Measurements from ENCODE around the gene MFSD12. TPM values are rescaled to one million over a fixed set of nuclear protein-coding genes. Genes with fewer than 3 reads are reported as not detected.

Gene MFSD12
- total and polyA plus RNA-seq, 2 experiments from 2014 or later = 35.3 to 91.1 TPM

DNA sequence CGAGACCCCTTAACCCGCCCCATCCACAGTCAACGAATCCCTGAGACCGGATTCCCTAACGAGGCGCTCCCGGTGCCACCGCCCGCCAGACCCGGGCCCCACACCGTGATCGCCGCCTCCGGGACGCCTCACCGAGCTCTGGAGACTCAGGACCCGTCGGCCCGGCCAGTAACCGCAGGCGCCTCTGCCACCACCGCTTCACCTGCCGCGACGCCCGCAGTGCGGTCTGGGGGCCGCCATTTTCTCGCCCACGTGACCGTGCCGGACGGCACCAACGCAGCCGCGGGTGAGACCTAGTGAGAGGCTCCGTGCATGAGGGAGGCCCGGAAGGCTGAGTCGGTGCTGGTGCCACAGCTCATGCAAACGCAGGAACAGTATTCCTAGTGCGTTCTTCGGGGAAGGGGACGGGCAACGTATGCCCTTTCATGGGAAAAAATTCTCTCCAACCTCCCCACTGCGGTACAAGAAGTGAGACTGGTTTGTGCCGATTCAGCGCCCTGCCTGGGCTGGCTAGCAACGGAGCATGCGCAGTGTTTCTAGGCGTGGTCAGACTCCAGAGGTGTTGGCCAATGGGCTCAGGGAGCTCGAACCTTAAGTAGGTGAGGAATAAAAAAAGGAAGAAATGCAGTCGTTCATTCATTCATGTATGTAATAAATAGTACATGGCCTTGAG, 56.8 kb downstream of the MFSD12 start, which contains the start of gene DOHH:
TSS of gene DOHH (minus strand) at position 246 of the 673 bp plus-strand sequence. CDS start 3,860 bp downstream, outside the sequence.
- H3K4me2 ChIP-seq = peak within 1 kb of the TSS; percentile 92
- TF ChIP-seq CREB1 (CRISPR knock-in tag; IDR thresholded peaks at IDR 0.05; ENCODE audit: low read depth) = peak; percentile 18; the same call in 1 of the 2 replicates
- TF ChIP-seq, protein P1, sequence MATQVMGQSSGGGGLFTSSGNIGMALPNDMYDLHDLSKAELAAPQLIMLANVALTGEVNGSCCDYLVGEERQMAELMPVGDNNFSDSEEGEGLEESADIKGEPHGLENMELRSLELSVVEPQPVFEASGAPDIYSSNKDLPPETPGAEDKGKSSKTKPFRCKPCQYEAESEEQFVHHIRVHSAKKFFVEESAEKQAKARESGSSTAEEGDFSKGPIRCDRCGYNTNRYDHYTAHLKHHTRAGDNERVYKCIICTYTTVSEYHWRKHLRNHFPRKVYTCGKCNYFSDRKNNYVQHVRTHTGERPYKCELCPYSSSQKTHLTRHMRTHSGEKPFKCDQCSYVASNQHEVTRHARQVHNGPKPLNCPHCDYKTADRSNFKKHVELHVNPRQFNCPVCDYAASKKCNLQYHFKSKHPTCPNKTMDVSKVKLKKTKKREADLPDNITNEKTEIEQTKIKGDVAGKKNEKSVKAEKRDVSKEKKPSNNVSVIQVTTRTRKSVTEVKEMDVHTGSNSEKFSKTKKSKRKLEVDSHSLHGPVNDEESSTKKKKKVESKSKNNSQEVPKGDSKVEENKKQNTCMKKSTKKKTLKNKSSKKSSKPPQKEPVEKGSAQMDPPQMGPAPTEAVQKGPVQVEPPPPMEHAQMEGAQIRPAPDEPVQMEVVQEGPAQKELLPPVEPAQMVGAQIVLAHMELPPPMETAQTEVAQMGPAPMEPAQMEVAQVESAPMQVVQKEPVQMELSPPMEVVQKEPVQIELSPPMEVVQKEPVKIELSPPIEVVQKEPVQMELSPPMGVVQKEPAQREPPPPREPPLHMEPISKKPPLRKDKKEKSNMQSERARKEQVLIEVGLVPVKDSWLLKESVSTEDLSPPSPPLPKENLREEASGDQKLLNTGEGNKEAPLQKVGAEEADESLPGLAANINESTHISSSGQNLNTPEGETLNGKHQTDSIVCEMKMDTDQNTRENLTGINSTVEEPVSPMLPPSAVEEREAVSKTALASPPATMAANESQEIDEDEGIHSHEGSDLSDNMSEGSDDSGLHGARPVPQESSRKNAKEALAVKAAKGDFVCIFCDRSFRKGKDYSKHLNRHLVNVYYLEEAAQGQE (IDR thresholded peaks at IDR 0.05; ENCODE audit: unreplicated experiment) = no peak
- peak; percentile 83 for TF ChIP-seq POLR2AphosphoS5 (IDR thresholded peaks at IDR 0.05; ENCODE audit: low read depth)
- peak within 1 kb of the TSS; percentile 99 for H3K4me3 ChIP-seq
- peak within 1 kb of the TSS; percentile 86 for H3K27ac ChIP-seq (ENCODE audit: low read depth)
- H3K4me3 Mint-ChIP-seq = peak within 1 kb of the TSS; percentile 87
- peaks cover 27% of the 10 kb centered on the region for H3K79me2 ChIP-seq (replicated peaks; ENCODE audit: insufficient read depth)
- H3K4me1 Mint-ChIP-seq = peaks cover 13% of the 10 kb centered on the region
- H3K36me3 Mint-ChIP-seq (ENCODE audit: low read depth) = peaks cover 25% of the 10 kb centered on the region
- peak within 1 kb of the TSS; percentile 1; the same call in 1 of the 2 replicates for H2AFZ ChIP-seq
- 0 out of 2 replicates have a peak, but pooled peaks cover 3% of the 10 kb centered on the region for H3F3A ChIP-seq (replicated peaks; ENCODE audit: low read depth)
- peaks cover 5% of the 10 kb centered on the region; the same call in 1 of the 2 replicates for H3K36me3 ChIP-seq (ENCODE audit: insufficient read depth)
- H3K27me3 Mint-ChIP-seq (ENCODE audit: insufficient read depth, low read depth, poor library complexity) = peaks cover 7% of the 10 kb centered on the region
- DNase-seq (ENCODE audit: low spot score) (peak; percentile 98), ATAC-seq (peak; percentile 93)
- H3K9me2 ChIP-seq (ENCODE audit: insufficient read depth) = no peaks in the 10 kb centered on the region
- no peaks in the 10 kb centered on the region for H3K27me3 ChIP-seq (ENCODE audit: insufficient read depth)
- peaks cover 4% of the 10 kb centered on the region; the same call in 1 of the 3 replicates for H3K9me3 Mint-ChIP-seq
- H4K20me1 ChIP-seq (replicated peaks; ENCODE audit: insufficient read depth) = peaks cover 5% of the 10 kb centered on the region; the same call in 1 of the 2 replicates
- peak within 1 kb of the TSS; percentile 100 for H3K27ac Mint-ChIP-seq
- peaks cover 17% of the 10 kb centered on the region for H3K4me1 ChIP-seq (ENCODE audit: insufficient read depth)

DNA sequence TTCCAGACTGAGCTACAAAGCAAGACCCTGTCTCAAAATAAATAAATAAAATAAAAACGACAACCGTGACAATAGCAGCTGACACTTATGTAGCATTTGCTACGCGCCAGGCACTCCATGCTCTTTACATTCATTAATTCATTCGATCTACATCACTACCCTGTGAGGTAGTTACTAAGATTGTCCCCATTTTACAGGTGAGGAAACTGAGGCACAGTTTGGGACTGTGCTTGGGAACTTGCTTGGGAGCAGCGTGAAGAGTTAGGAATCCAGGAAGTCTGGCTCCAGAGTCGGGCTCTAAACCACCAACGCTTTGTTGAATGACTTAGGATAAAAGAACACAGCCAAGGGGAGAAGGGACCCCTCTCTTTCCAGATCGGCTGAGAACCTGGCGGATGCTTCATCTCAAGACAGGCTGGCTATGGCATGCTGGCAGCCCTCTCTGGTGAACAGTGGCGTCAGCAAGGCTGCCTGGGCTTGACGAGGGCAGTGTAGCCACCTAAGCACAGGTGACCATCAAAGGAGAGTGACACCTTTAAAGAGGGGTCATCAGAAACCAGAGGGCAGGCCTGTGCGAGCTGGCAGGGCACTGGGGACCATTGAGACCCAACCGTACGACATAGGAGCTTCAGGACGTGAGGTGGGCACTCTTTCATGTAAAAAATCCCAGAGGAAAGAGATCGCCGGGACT, 57.5 kb downstream of the MFSD12 start:
- peaks cover 32% of the 10 kb centered on the region for H3K36me3 Mint-ChIP-seq (ENCODE audit: low read depth)
- H3K4me3 Mint-ChIP-seq = peak overlapping the region; percentile 87
- Histone ChIP-seq H3K9me2 (ENCODE audit: insufficient read depth) (no peaks in the 10 kb centered on the region), H3K27ac (ENCODE audit: low read depth) (peak overlapping the region; percentile 86), H2AFZ (peak overlapping the region; percentile 1; the same call in 1 of the 2 replicates), H3K79me2 (replicated peaks; ENCODE audit: insufficient read depth) (peaks cover 27% of the 10 kb centered on the region), H3K27me3 (ENCODE audit: insufficient read depth) (no peaks in the 10 kb centered on the region), H3F3A (replicated peaks; ENCODE audit: low read depth) (0 out of 2 replicates have a peak, but pooled peaks cover 7% of the 10 kb centered on the region), H3K4me3 (peak overlapping the region; percentile 99), H3K4me2 (peak overlapping the region; percentile 92), H3K36me3 (ENCODE audit: insufficient read depth) (peaks cover 5% of the 10 kb centered on the region; the same call in 1 of the 2 replicates), H3K4me1 (ENCODE audit: insufficient read depth) (peaks cover 12% of the 10 kb centered on the region), H4K20me1 (replicated peaks; ENCODE audit: insufficient read depth) (peaks cover 5% of the 10 kb centered on the region; the same call in 1 of the 2 replicates)
- ATAC-seq (peak; percentile 30), DNase-seq (ENCODE audit: low spot score) (peak; percentile 42)
- H3K27me3 Mint-ChIP-seq (ENCODE audit: insufficient read depth, low read depth, poor library complexity) = peaks cover 5% of the 10 kb centered on the region
- peak overlapping the region; percentile 100 for H3K27ac Mint-ChIP-seq
- H3K9me3 Mint-ChIP-seq = peaks cover 4% of the 10 kb centered on the region; the same call in 1 of the 3 replicates
- TF ChIP-seq JUNB (IDR thresholded peaks at IDR 0.05; ENCODE audit: unreplicated experiment) = no peak
- no peak for TF ChIP-seq POLR2AphosphoS5 (IDR thresholded peaks at IDR 0.05; ENCODE audit: low read depth)
- TF ChIP-seq STAT1 (IDR thresholded peaks at IDR 0.05; ENCODE audit: unreplicated experiment) = no peak
- TF ChIP-seq, protein P2, sequence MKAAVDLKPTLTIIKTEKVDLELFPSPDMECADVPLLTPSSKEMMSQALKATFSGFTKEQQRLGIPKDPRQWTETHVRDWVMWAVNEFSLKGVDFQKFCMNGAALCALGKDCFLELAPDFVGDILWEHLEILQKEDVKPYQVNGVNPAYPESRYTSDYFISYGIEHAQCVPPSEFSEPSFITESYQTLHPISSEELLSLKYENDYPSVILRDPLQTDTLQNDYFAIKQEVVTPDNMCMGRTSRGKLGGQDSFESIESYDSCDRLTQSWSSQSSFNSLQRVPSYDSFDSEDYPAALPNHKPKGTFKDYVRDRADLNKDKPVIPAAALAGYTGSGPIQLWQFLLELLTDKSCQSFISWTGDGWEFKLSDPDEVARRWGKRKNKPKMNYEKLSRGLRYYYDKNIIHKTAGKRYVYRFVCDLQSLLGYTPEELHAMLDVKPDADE (IDR thresholded peaks at IDR 0.05) = no peak
- TF ChIP-seq ZNF331 (CRISPR knock-in tag; IDR thresholded peaks at IDR 0.05; ENCODE audit: low read depth) = no peak
- TF ChIP-seq EZH2phosphoT487 (IDR thresholded peaks at IDR 0.05; ENCODE audit: unreplicated experiment) = no peak
- TF ChIP-seq, protein P3, sequence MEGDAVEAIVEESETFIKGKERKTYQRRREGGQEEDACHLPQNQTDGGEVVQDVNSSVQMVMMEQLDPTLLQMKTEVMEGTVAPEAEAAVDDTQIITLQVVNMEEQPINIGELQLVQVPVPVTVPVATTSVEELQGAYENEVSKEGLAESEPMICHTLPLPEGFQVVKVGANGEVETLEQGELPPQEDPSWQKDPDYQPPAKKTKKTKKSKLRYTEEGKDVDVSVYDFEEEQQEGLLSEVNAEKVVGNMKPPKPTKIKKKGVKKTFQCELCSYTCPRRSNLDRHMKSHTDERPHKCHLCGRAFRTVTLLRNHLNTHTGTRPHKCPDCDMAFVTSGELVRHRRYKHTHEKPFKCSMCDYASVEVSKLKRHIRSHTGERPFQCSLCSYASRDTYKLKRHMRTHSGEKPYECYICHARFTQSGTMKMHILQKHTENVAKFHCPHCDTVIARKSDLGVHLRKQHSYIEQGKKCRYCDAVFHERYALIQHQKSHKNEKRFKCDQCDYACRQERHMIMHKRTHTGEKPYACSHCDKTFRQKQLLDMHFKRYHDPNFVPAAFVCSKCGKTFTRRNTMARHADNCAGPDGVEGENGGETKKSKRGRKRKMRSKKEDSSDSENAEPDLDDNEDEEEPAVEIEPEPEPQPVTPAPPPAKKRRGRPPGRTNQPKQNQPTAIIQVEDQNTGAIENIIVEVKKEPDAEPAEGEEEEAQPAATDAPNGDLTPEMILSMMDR (conservative IDR thresholded peaks at IDR 0.05; ENCODE audit: low read depth in 2 of 2) = no peak
- peaks cover 13% of the 10 kb centered on the region for H3K4me1 Mint-ChIP-seq

Measured in GM23338 (cell line).